HL-60 (cell line): ENCODE results near the gene IQSEC3.

Experiments
- CTCF ChIP-seq: IDR thresholded peaks from one replicate; pipeline ENCODE4 v1.5.1; 2011; ENCODE audit warnings: low read length, control low read depth, inconsistent platforms; ENCODE audit not compliant: insufficient read depth
- GABPA ChIP-seq: IDR thresholded peaks from 2 replicates; pipeline ENCODE4 v1.6.1; 2012; ENCODE audit warnings: low read depth
- POLR2AphosphoS5 ChIP-seq: IDR thresholded peaks from 2 replicates; pipeline ENCODE4 v1.6.1; 2012; ENCODE audit warnings: low read depth
- REST ChIP-seq: IDR thresholded peaks from 2 replicates; pipeline ENCODE4 v1.6.1; 2012; ENCODE audit warnings: low read depth; ENCODE audit not compliant: insufficient replicate concordance
- SPI1 ChIP-seq: IDR thresholded peaks from 2 replicates; pipeline ENCODE4 v1.6.1; 2012; ENCODE audit warnings: low read depth, mild to moderate bottlenecking, borderline replicate concordance

- no peak for TF ChIP-seq CTCF
- no peak for TF ChIP-seq POLR2AphosphoS5
- TF ChIP-seq REST, result no peak
- TF ChIP-seq GABPA, result no peak
- TF ChIP-seq SPI1, result no peak
Observed at GRCh38 chr12:106118-106591, 39.6 kb downstream of the IQSEC3 start.
